GM12865 (cell line): ENCODE data around the gene C2orf15.
"Not testable (repeated sequence)": the region's sequence is repeated elsewhere in the genome, so short reads cannot be mapped to it uniquely, and the experiment has no call there.

Experiments
- DNase-seq: peaks from one replicate; pipeline ENCODE4 v3.0.0; 2010; ENCODE audit warnings: low read depth
- H3K4me3 ChIP-seq: 2 replicates; pipeline ENCODE4 v1.5.1; 2011; ENCODE audit warnings: mild to moderate bottlenecking, low read depth, low read length, control low read depth
- CTCF ChIP-seq: IDR thresholded peaks from 2 replicates; pipeline ENCODE4 v1.5.1; 2011; ENCODE audit warnings: low read length, control low read depth, low read depth, inconsistent platforms; ENCODE audit not compliant: insufficient read depth; ENCODE audit errors: missing control alignments

Gene C2orf15

GRCh38 chr2:99183025-99183424 lies 41.5 kb downstream of the C2orf15 start:
- TF ChIP-seq CTCF = no peak
- no peak for DNase-seq
- H3K4me3 ChIP-seq = no peak overlapping the region

GRCh38 chr2:99184811-99185210 lies 43.3 kb downstream of the C2orf15 start:
- no peak overlapping the region for H3K4me3 ChIP-seq
- no peak for DNase-seq
- no peak for TF ChIP-seq CTCF

GRCh38 chr2:99187011-99187410 lies 45.5 kb downstream of the C2orf15 start:
- no peak for TF ChIP-seq CTCF
- no peak for DNase-seq
- H3K4me3 ChIP-seq = no peak overlapping the region

GRCh38 chr2:99188357-99188756 lies 46.9 kb downstream of the C2orf15 start:
- DNase-seq = no peak
- no peak for TF ChIP-seq CTCF
- H3K4me3 ChIP-seq = no peak overlapping the region

- no peak overlapping the region for H3K4me3 ChIP-seq
- DNase-seq = no peak
- no peak for TF ChIP-seq CTCF
These were observed 49.0 kb downstream of the C2orf15 start for GRCh38 chr2:99190548-99190947.

GRCh38 chr2:99192364-99192763 lies 50.9 kb downstream of the C2orf15 start:
- H3K4me3 ChIP-seq, DNase-seq: not testable (repeated sequence)

- no peak overlapping the region for H3K4me3 ChIP-seq
- no peak for TF ChIP-seq CTCF
- DNase-seq = no peak
These were observed 56.8 kb downstream of the C2orf15 start for GRCh38 chr2:99198103-99198841.
